ENCODE data around the gene GSS.

DNA sequence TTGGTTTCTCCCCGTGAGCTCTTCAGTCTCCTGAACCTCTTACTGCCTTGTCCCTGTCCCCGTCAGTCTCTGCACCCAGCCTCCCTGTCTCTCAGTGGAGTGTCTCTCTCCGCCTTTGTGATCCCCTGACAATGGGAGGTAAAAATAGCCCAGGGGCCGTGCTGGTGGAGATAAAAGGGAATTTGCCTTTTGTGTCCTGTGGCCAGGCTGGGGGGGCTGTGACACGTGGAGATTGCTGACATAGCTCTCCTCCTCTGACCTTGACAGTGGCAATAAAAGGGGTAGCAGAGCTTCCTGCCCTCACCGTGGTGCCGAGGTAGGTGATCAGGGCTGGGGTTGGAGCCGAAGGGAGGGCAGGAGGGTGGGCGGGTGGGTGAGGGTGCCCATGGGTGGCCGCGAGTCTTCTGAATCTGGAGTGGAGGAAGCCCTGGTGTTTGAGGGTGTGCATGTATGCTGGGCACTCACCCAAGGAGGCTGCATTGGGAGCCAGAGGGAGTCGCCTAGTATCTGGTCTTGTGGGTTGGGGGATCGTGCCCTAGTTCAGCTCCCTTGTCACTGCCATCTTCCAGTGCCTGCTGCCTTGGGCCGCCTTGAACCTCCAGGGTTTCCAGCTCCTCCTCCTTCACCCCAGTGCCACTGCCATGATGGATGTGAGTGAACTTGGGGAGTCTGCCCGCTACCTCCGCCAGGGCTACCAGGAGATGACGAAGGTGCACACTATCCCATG is 21.9 kb upstream of the GSS start:
- TF ChIP-seq POLR2A (IDR thresholded peaks at IDR 0.05; ENCODE audit: low read length) (no peak), GATA1 (IDR thresholded peaks at IDR 0.05; ENCODE audit: low read depth, low read length) (no peak)

Data from erythroblast (primary cell).